HG03521 (cell line): ENCODE results near the gene CALCOCO1.

Source experiments
- ATAC-seq: cut with Tn5 transposase; IDR thresholded peaks from one replicate; pipeline ENCODE4 v1.9.1; 2021; ENCODE audit warnings: mild to moderate bottlenecking, moderate library complexity; ENCODE audit not compliant: unreplicated experiment

CALCOCO1 gene

DNA sequence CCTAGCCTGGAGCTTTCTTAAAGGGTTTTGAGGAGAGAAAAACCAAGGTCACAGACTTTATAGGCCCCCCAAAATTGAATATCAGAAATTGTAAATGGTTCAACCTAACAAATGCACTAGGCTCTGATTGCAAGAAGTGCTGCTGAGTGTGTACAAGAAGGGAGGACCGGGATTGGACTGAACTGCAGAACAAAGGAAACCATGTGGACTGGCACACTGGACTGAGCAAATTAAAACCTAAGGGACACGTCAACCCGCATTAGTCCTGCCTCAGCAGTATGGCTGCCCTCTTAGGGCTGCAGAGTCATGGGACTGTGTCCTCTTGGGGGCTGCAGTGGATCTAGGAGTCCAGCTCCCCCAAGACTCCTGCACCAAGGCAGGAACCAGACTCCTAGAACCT is 25.4 kb upstream of the CALCOCO1 start:
- no peak for ATAC-seq

DNA sequence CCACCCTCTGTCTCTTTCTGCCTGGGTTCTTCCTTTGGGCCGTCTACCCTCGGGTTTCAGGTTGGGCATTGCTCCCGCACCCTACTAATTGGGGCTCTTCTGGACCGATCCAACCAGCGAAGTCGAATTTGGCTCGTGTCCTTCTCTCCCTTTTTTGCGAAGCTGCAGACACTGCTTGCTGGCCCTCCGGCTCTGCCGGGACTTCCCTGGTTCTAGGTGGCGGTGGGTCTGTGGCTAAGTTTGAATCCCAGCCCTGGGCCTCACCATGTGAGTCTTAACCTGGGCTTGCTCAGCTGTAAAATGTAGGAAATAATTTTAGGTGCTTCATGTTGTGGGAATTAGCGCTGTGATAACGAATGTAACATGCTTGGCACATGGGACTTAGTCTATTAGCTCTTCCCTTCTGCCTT is 24.9 kb upstream of the CALCOCO1 start:
- no peak for ATAC-seq

DNA sequence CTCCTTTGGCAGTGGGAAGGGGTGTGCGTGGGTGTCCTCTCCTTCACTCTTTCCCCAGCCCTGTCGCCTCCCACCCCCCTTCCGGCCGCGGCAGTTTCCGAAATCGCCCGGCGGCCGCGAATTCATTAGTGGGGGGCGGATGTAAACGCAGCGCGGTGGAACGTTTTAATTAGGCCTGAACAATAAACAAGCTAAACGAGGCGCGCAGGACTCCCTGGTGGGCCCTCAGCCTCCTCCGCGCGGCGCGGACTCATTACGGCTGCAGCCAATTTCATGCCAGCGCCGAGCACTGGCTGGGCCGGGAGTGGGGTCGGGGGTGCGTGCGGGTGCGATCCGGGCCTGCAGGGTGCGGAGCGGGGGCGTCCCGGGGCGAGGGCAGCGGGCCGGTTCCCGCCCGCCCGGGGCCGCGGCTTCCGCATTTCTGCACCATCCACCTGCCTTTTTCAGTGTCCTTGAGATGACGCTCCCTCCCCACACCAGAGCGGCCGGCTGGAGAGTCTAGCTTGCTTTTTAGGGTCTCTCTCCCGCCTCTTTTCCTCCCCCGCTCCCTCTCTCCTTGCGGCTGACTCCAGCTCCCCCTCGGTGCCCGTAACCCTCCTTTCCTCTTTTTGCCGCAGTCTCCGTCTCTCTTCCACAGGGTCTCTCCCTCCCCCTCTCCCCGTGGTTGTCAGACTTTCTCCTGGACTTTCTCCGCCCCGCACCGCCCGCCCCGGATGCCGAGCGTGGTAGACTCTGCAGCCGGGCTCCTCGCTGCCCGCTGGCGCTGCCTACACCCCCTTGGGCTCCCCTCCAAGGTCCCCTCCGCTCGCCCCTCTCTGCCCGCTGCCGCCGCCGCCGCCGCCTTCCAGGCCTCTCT is 24.3 kb upstream of the CALCOCO1 start, which contains the start of gene CISTR:
CISTR (minus strand) TSS at position 644 of the 856 bp plus-strand sequence.
- ATAC-seq, result peak; percentile 27

DNA sequence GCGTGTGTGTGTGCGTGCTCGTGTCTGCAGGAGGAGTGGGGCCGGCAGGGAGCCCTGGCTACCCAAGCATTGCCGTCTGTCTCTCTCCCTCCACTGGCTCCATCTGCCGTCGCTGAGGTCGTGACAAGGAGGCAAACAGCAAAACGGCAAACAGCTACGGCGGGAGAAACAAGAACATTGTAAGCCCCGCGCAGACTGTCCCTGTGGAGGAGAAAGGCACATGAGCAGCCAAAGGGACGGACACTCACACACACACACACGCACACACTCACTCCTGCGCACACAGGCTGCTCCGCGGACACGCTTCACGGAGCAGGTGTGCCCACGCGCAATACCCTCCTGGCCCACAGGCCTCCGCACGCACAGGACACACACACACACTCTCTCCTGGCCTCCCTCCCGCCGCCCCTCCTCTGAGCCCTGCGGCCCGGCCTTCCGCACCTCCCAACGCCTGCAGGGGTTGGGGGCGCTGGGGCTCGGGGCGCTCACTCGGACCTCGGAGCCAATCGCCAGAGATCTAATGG is 23.6 kb upstream of the CALCOCO1 start:
- peak; percentile 37 for ATAC-seq

DNA sequence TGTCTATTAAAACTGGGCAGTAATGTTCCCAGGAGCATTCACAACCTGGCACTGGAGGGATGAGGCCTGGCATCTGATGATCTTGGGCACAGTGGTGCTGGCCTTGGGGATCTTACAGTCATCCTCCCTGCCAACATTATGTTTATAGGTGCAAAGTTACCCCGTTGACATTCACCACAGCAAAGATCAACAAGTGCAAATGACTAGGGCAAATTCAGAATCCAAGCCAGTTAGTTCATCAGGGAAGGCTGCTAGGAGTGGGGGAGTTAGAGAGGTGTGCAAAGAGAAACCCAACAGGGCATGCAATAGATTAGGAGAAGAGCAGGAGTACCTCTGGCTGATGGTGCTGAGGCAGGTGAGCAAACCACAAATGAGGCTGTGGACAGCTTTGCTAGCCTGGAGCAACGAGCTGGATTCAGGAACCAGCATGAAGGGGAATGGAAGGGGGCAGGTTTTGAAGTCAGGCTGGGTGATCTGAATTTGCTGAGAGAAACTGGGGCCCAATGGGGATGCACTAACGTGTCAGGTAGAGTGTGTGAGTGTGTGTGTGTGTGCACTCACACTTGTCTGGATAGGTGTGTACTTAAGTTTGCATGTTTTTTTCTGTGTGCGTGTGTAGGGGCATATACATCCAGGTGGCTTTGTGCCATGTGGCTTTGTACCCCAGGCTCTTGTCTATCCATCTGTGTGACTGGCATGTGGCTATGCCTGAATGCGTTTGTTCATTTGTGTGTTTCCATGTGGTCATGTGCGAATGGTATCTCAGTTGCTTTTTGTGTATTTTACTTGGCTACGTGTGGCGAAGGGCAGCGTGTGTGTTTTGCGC is 22.9 kb upstream of the CALCOCO1 start:
- no peak for ATAC-seq

DNA sequence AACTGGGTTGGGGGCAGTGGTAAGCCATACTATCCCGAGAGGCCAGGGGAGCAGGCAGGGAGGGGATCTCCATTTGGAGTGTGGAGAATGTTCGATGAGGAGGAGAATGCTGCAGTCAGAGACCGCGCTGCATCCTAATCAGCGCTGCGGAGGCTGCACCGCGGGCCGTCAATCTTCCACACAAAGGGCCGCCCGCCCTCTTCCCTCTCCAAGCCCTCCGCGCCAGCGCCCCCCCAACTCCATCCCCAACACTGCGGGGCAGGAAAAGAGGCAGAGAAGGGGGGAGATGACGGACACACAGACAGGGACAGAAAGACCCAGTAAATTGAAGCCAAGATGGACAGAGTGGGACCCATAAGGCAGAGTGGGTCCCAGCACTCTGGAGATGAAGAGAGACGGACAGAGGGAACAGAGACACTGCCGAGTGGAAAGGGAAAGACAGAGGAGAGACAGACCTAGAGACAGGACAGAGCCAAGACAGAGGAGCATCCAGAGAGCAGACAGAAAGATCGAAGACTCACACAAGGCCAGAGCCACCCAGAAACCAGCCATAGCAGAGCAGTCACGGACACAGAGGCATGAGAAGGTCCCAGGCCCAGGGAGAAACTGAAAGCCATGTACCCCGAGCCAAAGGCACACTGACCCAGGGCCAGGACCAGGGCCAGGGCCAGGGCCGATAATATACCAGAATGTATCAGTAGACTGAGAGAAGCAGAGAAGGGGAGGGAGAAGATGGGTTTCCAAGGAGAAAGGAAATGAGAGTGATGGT is 21.0 kb upstream of the CALCOCO1 start:
- no peak for ATAC-seq

DNA sequence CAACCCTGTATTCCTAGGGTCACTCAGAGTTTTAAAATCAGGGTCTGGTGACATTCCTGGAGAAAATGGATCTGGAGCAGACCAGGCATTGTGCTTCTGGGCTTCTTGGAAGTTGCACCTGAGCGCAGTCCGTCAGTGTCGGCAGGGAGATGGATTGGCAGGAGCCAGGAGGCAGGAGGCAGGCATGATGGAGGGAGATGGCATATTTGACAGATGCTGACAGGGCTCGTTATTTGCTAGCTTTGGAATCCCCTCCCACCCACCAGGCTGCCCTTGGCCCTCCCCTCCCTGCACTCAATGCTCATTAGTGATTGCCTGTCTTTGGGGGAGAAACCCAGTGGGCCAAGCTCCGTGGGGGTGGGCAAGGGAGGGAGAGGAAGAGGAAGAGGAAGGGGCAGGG is 19.8 kb upstream of the CALCOCO1 start:
- ATAC-seq, result no peak

DNA sequence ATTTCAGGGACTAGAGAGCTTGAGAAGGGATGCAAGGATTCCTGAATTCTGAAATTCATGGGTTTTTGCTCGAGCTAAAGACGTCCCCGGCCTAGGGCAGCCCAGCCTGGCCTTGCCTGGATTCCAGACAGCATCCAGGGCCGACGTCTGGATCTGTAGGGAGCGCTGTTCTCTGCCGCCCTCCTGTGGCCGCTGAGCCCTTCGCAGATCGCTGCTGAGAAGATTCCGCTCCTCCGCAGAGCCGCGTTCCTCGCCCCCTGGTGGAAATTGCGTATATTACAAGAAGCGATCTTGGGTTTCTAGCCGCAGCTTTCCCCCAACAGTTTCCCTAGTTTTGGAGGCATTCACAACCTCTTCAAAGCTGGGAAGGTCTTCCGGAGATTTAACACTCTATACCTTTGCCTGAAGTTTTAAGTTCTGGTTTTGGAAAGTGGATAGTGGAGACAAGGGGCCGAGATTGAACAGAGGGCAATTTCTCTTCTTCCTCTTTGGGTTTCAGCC is 19.4 kb upstream of the CALCOCO1 start:
- ATAC-seq, result no peak

DNA sequence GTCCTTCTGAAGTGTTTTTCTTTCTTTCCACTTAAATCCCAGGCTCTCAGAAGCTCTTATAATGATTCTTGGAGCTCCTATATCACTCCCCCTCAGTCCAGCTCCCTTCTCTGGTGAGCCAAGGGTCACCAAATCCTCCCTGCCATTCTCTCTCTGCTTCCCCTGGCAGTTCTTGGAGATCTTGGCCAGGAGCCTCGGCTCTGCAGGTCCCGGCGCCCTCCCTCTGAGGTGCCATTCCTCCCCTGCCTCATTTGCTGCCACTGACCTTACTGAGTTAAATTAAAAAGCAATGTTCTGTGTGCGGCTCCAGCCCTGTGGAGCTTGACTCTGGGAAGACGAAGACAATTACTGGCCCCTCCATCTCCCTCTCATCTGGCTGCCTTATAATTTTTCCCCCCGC is 17.5 kb upstream of the CALCOCO1 start:
- ATAC-seq, result no peak

DNA sequence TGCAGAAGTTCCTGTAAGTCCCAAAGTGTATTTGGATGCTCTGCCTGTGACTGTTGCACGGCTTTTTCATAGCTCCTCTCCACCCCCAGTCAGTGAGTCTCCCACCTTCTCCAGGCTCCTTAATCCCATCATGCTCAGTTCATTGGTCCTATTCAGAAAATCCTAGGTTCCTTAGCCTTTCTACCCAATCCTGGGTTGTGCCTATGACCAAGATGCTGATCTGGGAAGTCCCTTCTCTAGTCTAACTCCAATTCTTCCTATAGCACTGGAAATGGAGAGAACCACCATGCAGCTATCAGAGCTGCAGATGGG is 16.8 kb upstream of the CALCOCO1 start:
- no peak for ATAC-seq

DNA sequence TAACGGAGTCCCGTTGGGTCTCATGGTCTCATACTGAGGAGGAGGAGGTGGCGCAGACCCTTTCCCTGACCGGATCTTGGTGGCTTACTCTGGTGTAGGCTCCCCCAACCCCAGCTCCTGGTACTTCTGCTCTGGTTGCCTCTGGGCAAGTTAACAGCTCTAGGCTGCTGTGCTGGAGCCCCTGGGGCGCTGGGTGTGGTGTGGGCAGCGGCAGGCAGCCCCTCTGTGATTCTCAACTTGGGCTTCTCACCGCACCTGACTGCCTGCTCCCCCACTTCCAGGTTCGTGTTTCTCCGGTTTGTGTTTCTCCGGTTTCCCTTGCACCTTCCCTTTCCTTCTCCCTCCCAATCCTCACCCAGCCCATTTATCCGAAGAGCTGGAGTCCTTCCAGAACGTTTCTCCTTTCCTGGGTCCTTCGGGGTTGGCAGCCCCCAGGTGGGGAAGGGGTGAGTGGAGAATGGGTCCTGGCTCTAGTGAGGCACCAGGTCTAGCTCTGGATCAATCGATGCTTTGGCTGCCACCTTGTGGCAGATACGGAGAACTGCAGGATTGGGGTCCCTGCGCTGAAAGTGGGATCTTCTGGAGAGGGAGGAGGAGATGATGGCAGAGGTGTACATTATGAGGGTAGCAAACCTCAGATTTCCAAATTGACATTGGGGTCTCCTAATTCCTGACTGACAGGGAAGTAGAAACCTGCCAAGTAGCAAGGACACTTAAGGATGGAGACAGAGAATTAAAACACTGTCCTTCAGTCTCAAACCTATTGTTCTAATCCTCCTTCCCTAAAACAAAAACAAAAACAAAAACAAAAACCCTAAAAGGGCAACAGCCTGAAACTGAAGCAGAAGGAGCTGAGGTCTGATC is 16.2 kb upstream of the CALCOCO1 start:
- ATAC-seq, result no peak

DNA sequence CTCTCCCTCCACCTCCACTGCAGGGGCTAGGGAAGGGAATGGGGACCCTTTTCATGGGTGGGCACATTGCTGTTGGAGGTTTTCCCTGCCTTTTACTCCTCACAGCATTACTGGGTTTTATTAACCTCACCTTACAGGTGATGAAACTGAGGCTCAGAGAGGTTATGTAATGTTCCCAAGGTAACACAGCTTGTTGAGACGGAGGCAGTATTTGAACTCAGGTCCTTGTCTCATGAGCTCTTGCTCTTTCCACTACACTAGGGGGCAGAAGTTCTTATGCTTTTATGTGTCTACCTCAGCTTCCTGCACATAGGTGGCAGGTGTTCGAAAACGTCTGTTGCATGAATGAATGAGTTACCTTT is 12.9 kb upstream of the CALCOCO1 start:
- ATAC-seq, result no peak

DNA sequence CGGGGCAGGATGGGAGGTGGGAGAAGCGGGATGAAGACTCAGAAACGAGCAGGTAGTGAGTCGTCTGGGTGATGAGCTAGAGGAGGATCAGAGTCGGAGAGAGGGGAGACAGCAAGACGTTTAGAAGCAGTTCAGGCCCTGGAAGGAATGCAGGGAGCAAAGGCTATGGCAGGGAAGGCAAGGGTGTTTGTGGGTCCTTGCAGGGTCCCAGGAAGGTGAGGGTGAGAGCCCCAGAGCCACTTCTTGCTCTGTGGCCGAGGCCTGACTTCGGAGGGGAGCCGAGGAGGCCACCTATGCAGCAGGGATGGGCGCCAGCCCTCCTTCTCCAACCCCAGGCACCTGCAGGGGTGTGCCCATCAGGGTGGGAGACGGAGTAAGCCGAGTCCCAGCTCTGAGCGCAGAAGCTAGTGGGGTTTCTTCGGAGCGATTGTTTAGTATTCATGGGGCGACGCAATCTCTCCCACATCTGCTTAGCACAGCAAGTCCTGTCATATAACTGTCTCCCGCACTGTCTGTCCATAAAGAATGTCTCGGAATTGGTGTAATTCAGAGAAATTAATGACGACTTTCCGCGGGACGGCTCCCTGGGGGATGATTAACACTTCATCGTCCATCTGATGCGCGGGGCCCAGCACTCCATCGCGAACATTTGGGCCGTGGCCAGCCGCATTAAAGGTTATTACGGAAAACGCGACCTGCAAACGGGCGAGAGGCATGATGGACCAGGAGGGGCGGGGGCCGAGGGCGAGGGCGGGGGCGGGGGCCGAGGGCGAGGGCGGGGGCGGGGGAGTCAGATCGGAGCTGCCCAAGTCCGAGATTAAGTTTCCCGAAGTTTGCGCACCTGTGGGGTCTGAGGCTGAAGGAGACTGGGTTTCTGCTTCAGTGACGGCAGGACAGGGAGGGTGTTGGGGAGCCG is 12.2 kb upstream of the CALCOCO1 start:
- ATAC-seq, result no peak

DNA sequence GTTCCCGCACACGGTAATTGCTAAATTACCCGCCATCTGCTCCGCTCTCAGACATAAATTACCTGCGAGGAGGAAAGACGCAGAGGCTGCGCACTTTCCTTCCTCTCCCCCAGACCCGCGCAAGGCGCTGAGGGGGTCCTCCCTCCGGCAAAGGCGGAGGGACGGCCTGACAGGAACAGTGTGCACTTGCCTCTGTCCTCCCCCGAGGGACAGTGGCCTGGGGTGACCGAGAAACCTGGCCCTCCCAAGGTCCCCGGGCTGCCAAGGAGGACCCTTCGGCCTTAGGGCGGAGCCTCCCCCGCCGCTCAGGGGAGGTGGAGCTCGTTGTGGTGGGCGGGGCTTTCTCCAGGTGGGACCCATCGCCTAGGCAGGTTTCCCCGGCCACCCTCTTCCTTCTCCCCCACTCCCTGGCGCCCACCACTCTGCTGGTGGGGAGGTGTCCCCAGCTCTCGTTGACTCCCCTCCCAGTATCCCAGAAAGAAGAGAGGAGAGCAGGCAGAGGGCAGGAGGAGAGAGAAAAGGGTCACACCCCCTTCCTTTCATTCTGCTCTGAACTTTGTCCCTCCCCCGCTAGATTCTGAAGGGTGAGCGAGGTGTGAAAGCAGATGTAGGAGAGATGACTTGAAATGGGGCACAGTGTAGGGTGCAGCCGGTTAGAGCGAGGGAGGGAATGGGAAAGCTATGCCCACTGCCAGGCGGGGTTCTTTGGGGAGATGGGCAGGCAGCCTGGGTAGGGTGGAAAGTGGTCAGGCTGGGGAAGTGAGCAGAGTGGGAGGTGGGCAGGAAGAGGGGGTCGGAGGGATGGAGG is 11.4 kb upstream of the CALCOCO1 start:
- no peak for ATAC-seq

DNA sequence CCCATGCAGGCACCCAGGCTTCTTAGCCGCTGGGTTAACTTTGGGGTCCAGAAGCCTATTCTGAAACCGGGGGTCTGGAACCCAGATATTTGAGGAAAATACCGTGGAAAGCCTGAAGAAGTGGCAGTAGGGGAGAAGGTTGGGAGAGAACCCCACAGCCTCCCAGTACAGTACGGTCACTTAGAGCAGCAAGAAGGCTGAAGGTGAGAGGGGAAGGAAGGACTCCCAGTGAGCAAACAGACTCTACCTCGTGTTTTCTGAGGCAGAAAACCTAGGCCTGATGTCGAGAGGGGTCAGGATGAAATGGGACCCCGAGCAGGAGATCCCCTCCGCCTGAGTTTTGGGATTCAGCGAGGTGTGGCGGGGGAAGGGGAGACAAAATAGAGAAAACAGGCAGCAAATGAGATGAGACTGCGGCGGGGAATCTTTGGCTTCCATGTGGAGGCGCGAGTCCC is 10.7 kb upstream of the CALCOCO1 start:
- no peak for ATAC-seq

DNA sequence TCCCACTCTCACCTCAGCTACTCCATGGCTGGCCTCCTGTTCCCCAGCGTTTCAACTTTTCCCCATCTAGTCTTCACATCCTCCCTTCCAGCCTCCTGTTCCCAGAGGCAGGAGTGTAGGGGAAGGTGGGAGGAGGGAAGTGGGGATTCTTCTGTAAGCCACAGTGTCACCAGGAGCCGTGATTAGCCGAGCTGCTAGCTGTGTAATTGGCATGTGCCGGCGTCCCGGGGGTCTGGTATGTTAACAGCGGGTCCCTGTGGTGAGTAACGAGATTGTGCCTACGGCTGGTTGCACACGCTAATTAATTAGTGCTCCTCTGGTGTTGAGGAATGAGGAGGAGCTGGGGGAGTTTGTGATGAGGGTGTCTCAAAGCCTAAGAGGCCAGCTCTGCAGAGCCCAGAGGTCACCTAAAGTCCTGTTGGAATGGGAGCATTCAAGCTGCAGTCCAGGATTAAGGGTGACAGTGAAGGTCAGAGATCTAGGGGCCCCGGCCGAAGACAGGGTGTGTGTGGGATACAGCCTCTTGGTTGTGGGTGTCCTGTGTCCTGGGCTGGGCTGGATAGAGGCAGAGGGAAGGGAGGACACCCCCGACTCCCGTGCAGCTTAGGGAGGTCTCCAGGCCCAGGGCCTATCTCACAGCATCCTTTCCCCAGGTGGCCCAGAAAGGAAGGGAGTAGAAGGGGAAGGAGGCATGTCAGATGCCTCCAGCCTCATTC is 10.0 kb upstream of the CALCOCO1 start:
- no peak for ATAC-seq

DNA sequence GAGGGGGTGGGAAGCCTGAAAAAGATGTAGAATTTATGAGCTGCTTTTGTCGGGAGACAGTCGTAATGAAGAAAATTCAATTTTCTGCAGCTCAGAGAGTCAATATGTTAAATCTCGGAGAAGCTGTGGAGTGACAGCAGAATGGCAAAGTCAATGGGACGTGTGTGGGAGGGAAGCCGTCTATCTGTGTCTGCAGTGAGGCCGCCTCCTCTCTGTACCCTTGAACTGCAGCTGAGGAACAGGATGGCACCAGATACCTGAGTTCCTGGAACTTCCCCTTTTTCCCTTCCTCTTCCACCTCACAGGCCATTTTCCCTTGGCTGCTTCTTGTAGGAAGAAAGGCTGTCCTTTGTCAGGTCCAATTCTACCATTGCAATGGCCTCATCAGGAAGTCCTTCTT is 9.3 kb upstream of the CALCOCO1 start:
- ATAC-seq, result no peak

DNA sequence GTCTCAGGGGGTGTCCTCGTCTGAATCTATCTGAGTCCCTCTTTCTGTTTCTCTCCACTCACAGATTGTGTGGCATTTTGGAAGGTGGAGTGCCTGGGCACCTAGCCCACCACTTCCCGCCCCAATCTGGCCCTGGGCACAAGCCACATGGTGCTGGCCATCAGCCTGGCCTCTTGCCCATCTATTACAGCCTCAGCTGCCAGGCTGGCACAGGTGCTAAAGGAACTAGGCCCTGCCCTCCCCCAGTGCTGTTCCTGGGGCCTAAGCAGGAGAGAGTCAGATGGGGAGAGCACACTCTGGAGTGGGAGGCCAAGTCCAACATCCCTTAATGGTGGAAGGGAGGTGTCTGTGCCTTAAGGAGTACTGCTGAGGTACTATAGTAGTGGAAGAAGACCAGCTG is 8.3 kb upstream of the CALCOCO1 start:
- ATAC-seq, result no peak
